H9 (cell line): ENCODE measurements around the gene IL1A. TPM values are rescaled to one million over a fixed set of nuclear protein-coding genes. Genes with fewer than 3 reads are reported as not detected.

Source experiments
- DNase-seq: peaks from one replicate; pipeline ENCODE4 v3.0.0-alpha.2; 2017
- H2AFZ ChIP-seq: one replicate; pipeline ENCODE4 v1.6.1; 2013; ENCODE audit warnings: mild to moderate bottlenecking, low read length, control low read depth, moderate library complexity
- H2AK5ac ChIP-seq: 2 replicates; pipeline ENCODE4 v1.6.1; 2013; ENCODE audit warnings: low read length, control low read depth, mixed read lengths; ENCODE audit not compliant: insufficient read length
- H2BK120ac ChIP-seq: one replicate; pipeline ENCODE4 v1.6.1; 2013; ENCODE audit warnings: low read depth, mild to moderate bottlenecking, low read length, control low read depth, inconsistent platforms; ENCODE audit not compliant: poor library complexity, severe bottlenecking
- H2BK12ac ChIP-seq: 2 replicates; pipeline ENCODE4 v1.6.1; 2013; ENCODE audit warnings: low read length, control low read depth, mixed read lengths, low read depth; ENCODE audit not compliant: insufficient read length
- H2BK15ac ChIP-seq: 2 replicates; pipeline ENCODE4 v1.6.1; 2013; ENCODE audit warnings: low read depth, low read length, control low read depth
- H2BK20ac ChIP-seq: one replicate; pipeline ENCODE4 v1.6.1; 2013; ENCODE audit warnings: low read depth, mild to moderate bottlenecking, low read length, control low read depth, inconsistent platforms; ENCODE audit not compliant: poor library complexity, severe bottlenecking
- H2BK5ac ChIP-seq: 2 replicates; pipeline ENCODE4 v1.6.1; 2013; ENCODE audit warnings: low read length, control low read depth, mixed read lengths; ENCODE audit not compliant: insufficient read length
- H3K14ac ChIP-seq: 2 replicates; pipeline ENCODE4 v1.6.1; 2013; ENCODE audit warnings: low read length, control low read depth; ENCODE audit not compliant: insufficient read depth
- H3K18ac ChIP-seq: 2 replicates; pipeline ENCODE4 v1.6.1; 2013; ENCODE audit warnings: low read depth, mild to moderate bottlenecking, mixed read lengths, low read length, control low read depth; ENCODE audit not compliant: insufficient read length
- H3K23ac ChIP-seq: 2 replicates; pipeline ENCODE4 v1.6.1; 2013; ENCODE audit warnings: low read length, control low read depth, mixed read lengths, low read depth; ENCODE audit not compliant: insufficient read length
- H3K23me2 ChIP-seq: 2 replicates; pipeline ENCODE4 v1.6.1; 2013; ENCODE audit warnings: low read depth, mild to moderate bottlenecking, mixed read lengths, low read length, control low read depth; ENCODE audit not compliant: insufficient read length, poor library complexity, severe bottlenecking
- H3K27ac ChIP-seq: 2 replicates; pipeline ENCODE4 v1.5.1; 2013; ENCODE audit warnings: low read length, control low read depth, mixed read lengths, low read depth; ENCODE audit not compliant: insufficient read length
- H3K27me3 ChIP-seq: 2 replicates; pipeline ENCODE4 v1.6.1; 2013; ENCODE audit warnings: low read length, control low read depth, inconsistent platforms; ENCODE audit not compliant: insufficient read depth
- H3K4ac ChIP-seq: 2 replicates; pipeline ENCODE4 v1.6.1; 2013; ENCODE audit warnings: low read depth, mild to moderate bottlenecking, control low read depth, inconsistent platforms, low read length, moderate library complexity
- H3K4me1 ChIP-seq: 2 replicates; pipeline ENCODE4 v1.6.1; 2013; ENCODE audit warnings: low read length, control low read depth, inconsistent platforms; ENCODE audit not compliant: insufficient read depth
- H3K4me2 ChIP-seq: 2 replicates; pipeline ENCODE4 v1.6.1; 2013; ENCODE audit warnings: low read length, control low read depth, mixed read lengths; ENCODE audit not compliant: insufficient read length, insufficient read depth
- H3K56ac ChIP-seq: 2 replicates; pipeline ENCODE4 v1.6.1; 2013; ENCODE audit warnings: low read depth, mild to moderate bottlenecking, mixed read lengths, low read length, control low read depth; ENCODE audit not compliant: insufficient read length
- H3K79me1 ChIP-seq: 2 replicates; pipeline ENCODE4 v1.6.1; 2013; ENCODE audit warnings: low read depth, mild to moderate bottlenecking, moderate library complexity, low read length, control low read depth, inconsistent platforms; ENCODE audit not compliant: insufficient read depth, poor library complexity, severe bottlenecking
- H3K79me2 ChIP-seq: 2 replicates; pipeline ENCODE4 v1.6.1; 2013; ENCODE audit warnings: low read length, control low read depth, inconsistent platforms; ENCODE audit not compliant: insufficient read depth
- H3K9ac ChIP-seq: 2 replicates; pipeline ENCODE4 v1.6.1; 2013; ENCODE audit warnings: low read length, control low read depth, mixed read lengths; ENCODE audit not compliant: insufficient read length; ENCODE audit errors: extremely low read depth
- H3K9me3 ChIP-seq: one replicate; pipeline ENCODE4 v1.6.1; 2013; ENCODE audit warnings: low read depth, low read length, inconsistent platforms; ENCODE audit not compliant: control insufficient read depth
- H3T11ph ChIP-seq: one replicate; pipeline ENCODE4 v1.6.1; 2013; ENCODE audit warnings: mild to moderate bottlenecking, low read length, control low read depth, inconsistent platforms
- H4K20me1 ChIP-seq: one replicate; pipeline ENCODE4 v1.6.1; 2013; ENCODE audit not compliant: control insufficient read depth, insufficient read length, insufficient read depth
- H4K5ac ChIP-seq: 2 replicates; pipeline ENCODE4 v1.6.1; 2013; ENCODE audit warnings: low read depth, mild to moderate bottlenecking, mixed read lengths, low read length, control low read depth; ENCODE audit not compliant: insufficient read length
- H4K8ac ChIP-seq: replicated peaks from 2 replicates; pipeline ENCODE4 v1.6.1; 2013; ENCODE audit warnings: low read length, control low read depth, mixed read lengths, low read depth; ENCODE audit not compliant: insufficient read length
- H4K91ac ChIP-seq: 2 replicates; pipeline ENCODE4 v1.6.1; 2013; ENCODE audit warnings: low read depth, mild to moderate bottlenecking, moderate library complexity, mixed read lengths, low read length, control low read depth; ENCODE audit not compliant: insufficient read length
- H3K27ac Mint-ChIP-seq, 3 experiments: 2 replicates in 2 of 3; 3 replicates in 1 of 3; pipeline ENCODE4 v1.8.0; 2020 to 2021; ENCODE audit warnings: mixed read lengths in 3 of 3, mild to moderate bottlenecking in 1 of 3, moderate library complexity in 1 of 3
- H3K27me3 Mint-ChIP-seq: 2 replicates; pipeline ENCODE4 v1.8.0; 2021; ENCODE audit warnings: low read depth, mild to moderate bottlenecking, moderate library complexity, mixed read lengths
- H3K36me3 Mint-ChIP-seq, 3 experiments: 2 replicates in 2 of 3; 3 replicates in 1 of 3; pipeline ENCODE4 v1.8.0; 2020 to 2021; ENCODE audit warnings: low read depth in 3 of 3, mixed read lengths in 3 of 3; ENCODE audit not compliant: insufficient read depth in 1 of 3
- H3K4me1 Mint-ChIP-seq, 2 experiments: 2 replicates each; pipeline ENCODE4 v1.8.0; 2020; ENCODE audit warnings: mixed read lengths in 2 of 2
- H3K4me3 Mint-ChIP-seq, 2 experiments: 2 replicates in 1 of 2; 3 replicates in 1 of 2; pipeline ENCODE4 v1.8.0; 2020 to 2021; ENCODE audit warnings: mild to moderate bottlenecking in 2 of 2, mixed read lengths in 2 of 2, moderate library complexity in 1 of 2
- H3K9me3 Mint-ChIP-seq, 2 experiments: 2 replicates in 1 of 2; 3 replicates in 1 of 2; pipeline ENCODE4 v1.8.0; 2020; ENCODE audit warnings: mild to moderate bottlenecking in 2 of 2, mixed read lengths in 2 of 2, moderate library complexity in 1 of 2
- CTCF ChIP-seq: fragments of 200-600 bp; sonication (generic); conservative IDR thresholded peaks from 3 replicates; pipeline ENCODE4 v1.8.0; 2021; ENCODE audit warnings: antibody characterized with exemption, mild to moderate bottlenecking
- WGBS: extraction: QIAGEN DNeasy Blood & Tissue Kit; methylation state at CpG from one replicate; pipeline ENCODE4 v1.1.7; 2013; ENCODE audit warnings: missing lambda C conversion rate, low lambda C conversion rate, mixed read lengths; ENCODE audit not compliant: insufficient read length; ENCODE audit errors: extremely low coverage; 5-methylcytosine and 5-hydroxymethylcytosine counted together
- total RNA-seq: library from RNA; stranded (reverse); gene quantifications from 2 replicates; pipeline ENCODE4 v1.2.1, GENCODE V29; 2021

IL1A gene
- total RNA-seq, 1 experiment from 2014 or later: 0.35 TPM

- H3K27ac Mint-ChIP-seq: no peak overlapping the region
- no peak overlapping the region for H3K18ac ChIP-seq
- H3K9ac ChIP-seq: no peak overlapping the region
- H3K14ac ChIP-seq: no peak overlapping the region
- H3K23me2 ChIP-seq: no peaks in the 10 kb centered on the region
- H2BK12ac ChIP-seq: no peak overlapping the region
- no peak for TF ChIP-seq CTCF
- H3K4me1 ChIP-seq: peaks cover 7% of the 10 kb centered on the region
- H3K36me3 Mint-ChIP-seq: peaks cover 1 to 5% (median 3%) of the 10 kb centered on the region in 3 experiments; a peak in 4 of 7 replicates
- no peaks in the 10 kb centered on the region for H3K79me2 ChIP-seq
- H4K8ac ChIP-seq: no peak overlapping the region
- peaks cover 51 to 59% of the 10 kb centered on the region in 2 experiments for H3K4me1 Mint-ChIP-seq
- H3K4me2 ChIP-seq: no peak overlapping the region
- H3K9me3 ChIP-seq: no peaks in the 10 kb centered on the region
- no peak overlapping the region for H4K91ac ChIP-seq
- no peak overlapping the region for H2AFZ ChIP-seq
- H2BK15ac ChIP-seq: no peak overlapping the region
- H3K56ac ChIP-seq: no peak overlapping the region
- no peaks in the 10 kb centered on the region for H3K27me3 ChIP-seq
- H3T11ph ChIP-seq: no peak overlapping the region
- no peak overlapping the region for H2AK5ac ChIP-seq
- DNase-seq: no peak
- WGBS: no CpG with 5 or more reads among the region's 3 CpGs
- H3K4me3 Mint-ChIP-seq: no peak overlapping the region
- H4K20me1 ChIP-seq: no peaks in the 10 kb centered on the region
- no peak overlapping the region for H2BK120ac ChIP-seq
- H3K27ac ChIP-seq: no peak overlapping the region
- H3K9me3 Mint-ChIP-seq: peaks cover 3 to 4% of the 10 kb centered on the region in 2 experiments; a peak in 4 of 5 replicates
- H3K79me1 ChIP-seq: no peaks in the 10 kb centered on the region
- no peak overlapping the region for H3K23ac ChIP-seq
- H3K27me3 Mint-ChIP-seq: no peaks in the 10 kb centered on the region
- no peak overlapping the region for H2BK20ac ChIP-seq
- H4K5ac ChIP-seq: no peak overlapping the region
- no peak overlapping the region for H2BK5ac ChIP-seq
- no peak overlapping the region for H3K4ac ChIP-seq
Observed at GRCh38 chr2:112787294-112787693, 3.0 kb upstream of the IL1A start.
